HG03103 (cell line): Measurements from ENCODE around the gene SUV39H2.
"Not testable (repeated sequence)": the region's sequence is repeated elsewhere in the genome, so short reads cannot be mapped to it uniquely, and the experiment has no call there.

Experiments
- ATAC-seq: cut with Tn5 transposase; IDR thresholded peaks from one replicate; pipeline ENCODE4 v1.9.1; 2021; ENCODE audit warnings: low read depth; ENCODE audit not compliant: unreplicated experiment

Gene SUV39H2

DNA sequence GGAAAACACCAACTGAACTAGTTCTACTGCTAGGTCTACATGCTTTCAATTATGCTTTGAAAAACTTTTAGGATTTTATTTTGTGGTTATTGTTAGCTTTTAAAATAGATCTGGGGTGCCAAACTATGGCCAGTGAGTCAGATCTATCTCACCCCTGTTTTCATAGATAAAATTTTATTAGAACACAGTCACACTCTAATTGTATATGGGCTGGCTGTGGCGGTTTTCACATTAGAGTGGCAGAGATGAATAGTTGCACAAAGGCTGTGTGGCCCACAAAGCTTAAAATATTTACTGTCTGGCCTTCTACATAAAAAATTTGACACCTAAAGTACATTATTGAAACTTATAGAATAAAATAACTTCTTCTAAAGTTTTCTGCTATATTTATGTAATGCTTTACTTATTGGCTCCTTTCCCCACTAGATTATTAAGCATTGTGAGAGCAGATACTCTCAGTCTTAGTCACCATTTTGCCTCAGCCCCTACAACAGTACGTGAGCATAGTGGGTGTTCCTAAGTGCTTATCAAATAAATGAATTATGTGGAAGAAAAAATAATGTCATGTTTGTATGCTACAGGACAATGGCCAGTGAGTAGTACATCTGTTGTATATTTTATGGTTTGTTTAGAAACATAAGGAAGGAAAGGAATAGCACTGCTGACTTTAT, 5.4 kb upstream of the SUV39H2 start:
- peak; percentile 42 for ATAC-seq

DNA sequence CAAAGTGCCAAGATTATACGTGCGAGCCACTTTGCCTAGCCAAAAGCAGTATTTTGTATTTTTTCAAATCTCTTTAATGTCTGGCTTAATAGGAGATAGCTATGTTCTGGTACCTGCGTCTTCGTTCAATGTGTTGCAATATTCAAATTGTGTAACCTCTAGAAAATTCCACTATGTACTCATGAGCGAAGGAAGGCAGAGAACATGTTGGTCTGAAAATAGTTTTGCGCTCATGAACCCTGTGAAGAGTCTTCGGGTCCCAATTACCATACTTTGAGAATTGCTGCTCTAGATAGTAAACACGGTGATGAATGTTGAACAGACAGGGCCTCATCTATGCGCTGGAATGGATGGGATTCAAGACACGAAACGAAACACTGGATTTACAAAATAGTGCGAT, 2.7 kb upstream of the SUV39H2 start:
- ATAC-seq, result no peak

DNA sequence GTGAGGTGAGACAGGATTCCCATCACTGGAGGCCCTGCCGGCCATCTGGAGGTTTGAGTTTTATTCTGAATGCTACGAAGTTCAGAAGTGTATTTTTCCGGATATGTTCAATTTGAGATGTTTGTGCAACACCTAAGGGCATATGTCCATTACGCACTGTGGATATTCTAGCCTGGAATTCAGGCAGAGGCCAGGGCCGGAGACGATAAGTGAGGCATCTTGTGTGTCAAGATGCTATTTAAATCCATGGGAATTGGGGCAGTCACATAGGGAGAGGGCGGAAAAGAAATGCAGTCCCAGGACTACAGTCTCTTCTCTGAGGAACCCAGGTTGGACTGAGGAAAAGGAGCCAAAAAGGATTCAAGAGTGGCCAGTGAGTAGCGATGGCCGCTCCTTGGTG, 1.9 kb upstream of the SUV39H2 start:
- no peak for ATAC-seq

DNA sequence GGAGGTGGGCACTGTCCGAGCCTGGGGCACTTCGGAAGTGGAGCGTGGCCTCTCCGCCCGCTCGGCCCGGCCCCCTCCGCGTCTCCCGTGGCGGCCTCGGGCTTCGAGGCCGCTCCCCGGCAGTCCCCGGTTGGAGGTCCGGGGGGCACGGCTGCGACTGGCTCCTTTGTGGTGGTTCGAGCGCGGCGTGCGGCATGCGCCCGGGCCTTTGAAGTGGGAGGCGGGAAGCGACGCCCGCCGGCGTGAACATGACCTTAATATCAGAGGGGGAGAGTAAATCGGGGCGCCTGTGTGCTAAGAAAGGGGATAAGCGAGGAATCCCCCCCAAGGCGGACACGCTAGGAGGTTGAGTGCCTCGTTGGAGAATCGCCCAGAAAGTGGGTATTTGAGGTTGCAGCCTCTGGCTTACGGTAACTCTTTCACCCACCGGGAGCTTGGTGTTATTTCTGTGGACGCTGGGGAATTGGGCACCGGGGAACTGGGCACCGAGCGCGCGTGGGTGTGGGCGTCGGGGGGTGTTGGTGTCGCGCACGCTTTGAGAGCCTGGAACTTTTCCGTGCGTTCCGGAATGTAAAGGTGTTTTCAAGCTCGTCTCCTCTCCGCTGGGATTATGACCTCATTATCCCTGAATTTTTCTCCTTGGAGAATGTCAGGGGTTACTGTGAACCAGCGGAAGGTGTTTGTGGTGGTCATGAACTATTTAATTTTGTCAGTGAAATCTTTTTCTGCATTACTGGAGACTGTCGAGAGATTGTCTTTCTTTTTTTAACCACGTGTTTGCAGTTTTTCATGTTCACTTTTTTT, 660 bp downstream of the SUV39H2 start:
- peak; percentile 10 for ATAC-seq

DNA sequence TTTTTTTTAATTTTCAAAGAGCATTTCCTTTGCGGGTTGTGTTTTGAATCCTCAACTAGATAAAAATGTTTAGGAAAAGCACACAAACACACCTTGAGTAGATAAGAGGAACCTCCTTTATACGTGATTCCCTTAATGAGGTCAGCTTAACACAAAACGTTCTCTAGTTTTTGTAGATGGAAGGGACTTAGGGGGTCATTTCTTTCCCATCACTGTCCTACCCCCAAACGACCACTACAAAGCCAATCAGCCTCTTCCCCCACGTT, 1.2 kb downstream of the SUV39H2 start:
- no peak for ATAC-seq

DNA sequence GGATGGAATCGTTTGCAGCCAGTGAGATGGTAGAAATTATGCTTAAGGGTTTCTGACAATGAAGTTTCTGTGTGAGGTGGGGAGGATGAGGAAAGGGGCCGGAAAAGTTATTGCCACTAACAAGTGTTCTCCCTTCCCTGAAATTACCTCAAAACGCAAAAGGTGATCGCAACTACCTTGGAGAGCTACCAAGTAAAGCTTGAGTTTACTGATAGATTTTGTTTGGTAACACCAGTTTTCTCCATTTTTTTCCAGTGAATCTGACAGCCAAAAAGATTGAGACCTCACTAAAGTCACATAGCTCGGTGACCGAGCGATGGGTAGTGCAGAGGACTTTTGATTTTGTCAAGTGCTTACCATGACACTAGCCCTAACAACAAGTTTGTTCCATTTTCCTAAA, 1.6 kb downstream of the SUV39H2 start:
- ATAC-seq, result no peak

DNA sequence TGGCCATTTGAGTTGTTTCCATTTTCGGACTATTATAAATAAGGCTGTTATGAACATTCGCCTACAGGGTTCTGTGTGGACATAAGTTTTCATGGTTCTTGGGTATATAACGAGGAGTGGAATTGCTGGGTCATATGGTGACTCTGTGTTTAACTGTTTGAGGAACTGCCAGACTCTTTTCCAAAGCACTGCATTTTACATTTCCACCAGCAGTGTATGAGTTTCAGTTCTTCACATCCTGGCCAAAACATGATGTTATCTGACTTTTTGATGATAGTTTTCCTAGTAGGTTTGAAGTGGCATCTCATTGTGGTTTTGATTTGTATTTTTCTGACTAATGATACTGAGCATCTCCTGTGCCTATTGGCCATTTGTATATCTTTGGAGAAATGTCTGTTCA, 5.4 kb downstream of the SUV39H2 start:
- ATAC-seq, result no peak

DNA sequence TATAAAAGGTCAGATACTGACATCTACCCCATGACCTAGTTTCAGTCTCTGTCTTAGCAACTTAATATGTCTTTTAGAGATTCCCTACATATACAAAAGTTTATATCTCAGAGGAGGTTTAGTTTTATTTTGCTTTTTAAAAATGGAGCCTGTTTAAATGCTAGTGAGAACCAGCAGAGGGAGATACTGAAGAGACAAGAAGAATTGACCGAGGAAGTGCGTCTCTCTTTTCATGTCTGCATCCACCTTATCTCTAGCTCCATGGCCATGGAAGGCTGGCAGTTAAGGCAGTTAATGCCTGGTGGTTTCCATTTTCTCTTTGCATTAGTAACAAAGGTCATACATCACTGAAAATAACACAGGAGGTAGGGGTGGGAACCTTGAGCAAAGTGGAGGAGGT, 10.7 kb downstream of the SUV39H2 start:
- no peak for ATAC-seq

DNA sequence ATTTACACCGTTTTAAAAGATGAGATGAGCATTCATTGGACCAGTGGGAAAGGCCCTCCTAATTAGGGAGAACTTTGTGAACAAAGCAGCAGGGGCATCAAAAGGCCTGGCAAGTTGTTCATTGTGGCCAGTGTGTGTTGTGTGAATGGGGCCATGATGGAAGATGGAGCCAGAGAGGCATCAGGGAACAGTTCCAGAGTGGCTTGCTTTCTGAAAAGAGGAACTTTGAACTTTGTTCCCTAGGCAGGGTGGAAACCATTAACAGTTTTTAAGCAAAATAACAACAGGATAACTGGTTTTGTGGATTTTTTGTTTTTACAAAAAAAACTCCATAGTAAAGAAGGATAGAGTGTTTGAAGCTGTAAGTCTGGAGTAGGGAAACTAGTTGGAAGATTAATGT, 12.5 kb downstream of the SUV39H2 start:
- no peak for ATAC-seq

DNA sequence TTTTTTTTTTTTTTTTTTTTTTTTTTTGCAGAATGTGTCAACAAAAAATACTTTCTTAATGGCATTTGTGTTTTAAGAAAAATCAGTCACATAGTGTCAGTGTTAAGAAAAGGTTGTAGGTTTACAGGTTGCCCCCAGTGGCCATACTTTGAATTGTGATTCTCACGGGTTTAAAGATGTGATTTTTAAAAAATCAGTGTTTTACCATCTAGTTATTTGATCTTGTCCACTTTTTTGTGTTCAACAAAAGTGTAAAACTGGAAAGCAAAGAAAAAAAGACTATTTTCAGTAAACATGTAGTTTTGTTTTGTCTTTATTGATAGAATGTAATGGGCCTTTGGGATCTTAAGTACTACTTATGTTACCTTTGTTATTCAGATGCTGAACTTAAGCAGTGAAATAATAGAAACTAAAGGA, 25.7 kb downstream of the SUV39H2 start:
- no peak for ATAC-seq

DNA sequence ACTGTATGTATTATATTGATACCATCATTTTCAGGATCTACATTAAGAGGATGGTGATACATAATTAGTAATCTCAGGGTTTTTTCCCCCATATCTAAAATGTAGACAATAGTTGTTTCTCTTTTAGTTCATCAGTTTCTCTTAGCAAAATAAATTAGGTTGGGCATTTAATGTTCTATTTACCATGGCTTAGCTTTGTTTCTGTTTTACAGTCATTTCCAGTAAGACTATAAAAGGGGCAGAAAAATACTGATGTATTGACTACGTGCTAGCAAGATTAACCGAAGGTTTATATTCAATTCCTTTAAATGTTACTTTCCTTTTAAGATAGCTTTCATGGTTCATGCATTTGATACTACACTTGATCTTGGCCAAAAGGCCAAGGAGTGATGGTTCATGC, 26.2 kb downstream of the SUV39H2 start:
- no peak for ATAC-seq

DNA sequence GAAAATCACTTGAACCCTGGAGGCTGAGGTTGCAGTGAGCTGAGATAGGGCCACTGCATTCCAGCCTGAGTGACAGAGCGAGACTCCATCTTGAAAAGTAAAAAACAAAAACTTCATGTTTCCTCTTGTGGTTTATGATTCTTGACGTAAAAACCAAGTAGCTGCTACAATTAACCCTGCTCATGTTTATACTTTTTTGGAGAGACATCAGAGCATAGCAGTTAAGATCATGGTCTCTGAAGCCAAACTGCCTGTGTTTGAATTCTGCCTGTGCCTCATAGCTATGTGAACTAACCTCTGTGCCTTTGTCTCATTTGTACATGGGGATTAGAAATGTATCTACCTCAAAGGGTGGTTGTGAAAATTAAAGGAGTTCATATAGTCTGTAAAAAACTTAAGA, 27.2 kb downstream of the SUV39H2 start:
- no peak for ATAC-seq

DNA sequence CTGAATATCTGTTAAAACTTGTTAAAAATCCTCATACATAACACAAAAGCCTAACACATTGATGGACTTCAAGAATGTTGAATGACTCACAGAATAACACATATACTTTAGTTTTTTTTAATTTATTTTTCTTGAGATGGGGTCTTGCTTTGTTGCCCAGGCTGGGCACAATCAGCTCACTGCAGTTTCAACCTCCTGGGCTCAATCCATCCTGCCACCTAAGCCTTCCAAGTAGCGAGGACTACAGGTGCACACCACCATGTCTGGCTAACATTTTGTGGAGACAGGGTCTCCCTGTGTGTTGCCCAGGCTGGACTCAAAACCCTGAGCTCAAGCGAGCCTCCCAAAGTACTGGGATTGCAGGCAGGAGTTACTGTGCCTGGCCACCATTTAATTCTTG, 28.1 kb downstream of the SUV39H2 start:
- ATAC-seq, result no peak

DNA sequence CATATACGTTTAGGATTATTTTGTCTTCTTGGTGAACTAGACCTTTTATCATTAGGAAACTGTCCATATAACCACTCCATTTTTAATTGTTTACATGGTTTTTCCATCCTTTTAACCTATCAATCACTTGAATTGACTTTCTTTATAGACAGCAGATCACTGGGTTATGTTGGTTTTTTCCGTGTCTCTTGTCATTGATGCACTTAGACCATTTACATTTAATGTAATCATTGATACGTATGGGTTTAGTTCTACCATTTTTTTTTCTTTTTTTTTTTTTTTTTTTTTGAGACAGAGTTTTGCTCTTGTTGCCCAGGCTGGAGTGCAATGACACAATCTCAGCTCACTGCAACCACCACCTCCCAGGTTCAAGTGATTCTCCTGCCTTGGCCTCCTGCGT, 28.9 kb downstream of the SUV39H2 start:
- not testable (repeated sequence) for ATAC-seq

DNA sequence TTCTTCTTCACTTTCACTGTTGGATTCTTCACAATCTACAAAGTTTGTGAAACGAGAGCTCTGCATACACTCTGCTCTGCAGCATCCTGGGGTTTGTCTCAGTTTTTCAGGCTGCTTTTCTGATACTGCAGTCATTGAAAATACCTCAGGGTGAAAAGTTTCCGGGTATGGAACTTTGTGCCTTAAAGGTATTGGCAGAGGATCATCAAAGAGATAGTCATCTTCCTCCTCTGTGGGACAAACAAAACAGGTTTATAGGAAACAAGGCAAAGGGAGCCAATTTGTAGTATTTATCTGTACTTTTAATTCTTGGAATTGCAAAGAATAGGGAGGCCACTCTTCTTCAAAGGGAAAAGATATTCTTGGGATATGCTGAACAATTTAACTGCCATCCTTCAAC, 30.4 kb downstream of the SUV39H2 start:
- ATAC-seq, result no peak

DNA sequence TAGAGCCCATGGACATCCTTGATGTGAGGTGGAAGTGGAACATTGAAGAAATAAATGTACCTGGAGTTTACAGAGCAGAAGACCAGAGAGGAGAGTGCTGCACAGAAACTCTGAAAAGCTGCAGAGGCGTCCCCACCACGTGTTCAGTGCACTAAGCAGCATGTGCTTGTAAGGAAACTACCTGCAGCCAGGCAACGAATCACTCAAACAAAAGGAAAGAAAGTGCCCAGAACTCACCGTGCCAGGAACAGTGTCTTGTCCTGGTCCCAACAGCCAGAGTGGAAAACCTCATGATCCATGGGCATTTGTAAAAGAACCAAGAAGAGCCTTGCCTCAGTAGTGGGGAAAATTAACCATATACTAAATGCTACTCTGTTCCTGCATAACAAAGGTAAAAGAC, 32.3 kb downstream of the SUV39H2 start:
- ATAC-seq, result no peak

DNA sequence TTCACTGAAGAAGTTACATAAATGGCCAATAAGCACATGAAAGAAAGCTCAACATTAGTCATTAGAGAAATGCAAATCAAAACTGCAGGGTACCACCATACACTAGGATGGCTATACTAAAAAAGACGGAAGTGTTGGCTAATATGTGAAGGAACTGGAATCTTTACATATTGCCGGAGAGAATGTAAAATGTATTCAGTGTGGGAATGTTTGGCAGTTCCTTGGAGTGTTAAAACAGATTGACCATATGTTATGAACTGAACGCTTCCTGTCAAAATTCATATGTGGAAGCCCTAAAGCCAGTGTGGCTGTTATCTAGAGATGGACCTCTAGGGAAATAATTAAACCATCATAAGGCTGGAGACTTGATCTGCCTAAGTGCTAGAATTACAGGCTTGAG, 33.1 kb downstream of the SUV39H2 start:
- ATAC-seq, result no peak

DNA sequence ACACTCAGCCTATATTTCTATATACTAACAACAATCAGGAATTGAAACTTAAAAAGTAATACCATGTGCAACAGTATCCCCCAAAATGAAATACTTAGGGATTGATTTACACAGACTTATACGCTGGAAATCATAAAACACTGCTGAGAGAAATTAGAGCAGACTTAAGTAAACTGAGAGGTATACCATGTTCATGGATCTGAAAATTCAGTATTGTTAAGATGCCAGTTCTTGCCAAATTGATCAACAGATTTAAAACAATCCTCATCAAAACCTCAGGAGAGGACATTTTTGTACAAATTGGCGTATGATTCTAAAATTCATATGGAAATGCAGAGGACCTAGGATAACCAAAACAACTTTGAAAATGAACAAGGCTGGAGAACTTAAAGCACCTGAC, 37.9 kb downstream of the SUV39H2 start:
- no peak for ATAC-seq

DNA sequence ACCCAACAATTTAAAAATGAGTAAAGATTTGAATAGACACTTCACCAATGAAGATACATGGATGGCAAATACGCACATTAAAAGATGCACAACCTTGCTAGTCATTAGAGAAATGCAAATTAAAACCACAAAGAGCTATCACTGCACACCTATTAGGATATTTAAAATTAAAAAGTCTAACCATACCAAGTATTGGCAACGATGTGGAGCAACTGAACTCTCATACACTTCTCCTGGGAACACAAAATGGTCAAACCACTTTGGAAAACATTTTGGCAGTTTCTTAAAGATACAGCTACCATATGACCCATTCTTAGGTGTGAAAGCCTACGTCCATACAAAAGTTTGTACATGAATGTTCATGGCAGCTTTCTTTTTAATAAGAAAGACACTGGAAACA, 39.2 kb downstream of the SUV39H2 start:
- no peak for ATAC-seq

DNA sequence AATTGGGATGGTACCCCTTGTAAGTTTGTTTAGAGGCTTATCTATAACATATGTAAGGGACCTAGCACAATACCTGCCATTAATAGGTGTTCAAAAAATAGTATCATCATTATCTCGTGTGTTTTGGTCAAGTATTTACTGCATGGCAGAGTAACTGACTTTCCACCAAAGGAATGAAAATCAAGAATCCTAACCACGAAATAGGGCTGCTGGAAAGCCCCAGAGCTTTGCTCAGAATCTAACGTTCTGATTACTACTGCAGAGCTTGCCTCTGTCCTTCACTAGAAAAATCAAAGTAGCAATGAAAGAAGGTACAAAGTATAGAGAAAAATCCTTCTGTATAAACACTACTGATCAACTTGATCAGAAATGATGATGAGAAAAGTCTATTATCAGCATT, 40.3 kb downstream of the SUV39H2 start:
- ATAC-seq, result no peak

DNA sequence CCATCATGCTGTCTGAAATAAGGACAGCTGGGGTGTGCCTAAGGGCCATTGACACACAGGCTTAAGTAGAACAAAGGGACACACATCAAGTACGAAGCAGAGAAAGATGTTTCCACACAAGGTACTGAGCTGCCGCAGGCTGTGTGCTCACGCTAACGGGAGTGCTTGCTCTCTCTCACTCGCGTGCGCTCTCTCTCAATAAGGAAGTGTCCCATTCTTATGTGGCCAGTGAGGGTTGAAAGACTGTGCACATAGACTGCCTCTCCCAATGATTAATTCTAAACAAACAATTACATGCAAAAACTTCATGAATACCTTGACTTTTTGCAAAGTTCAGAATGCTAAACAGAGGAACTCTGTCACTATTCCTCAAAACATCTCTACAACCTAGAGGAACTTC, 45.3 kb downstream of the SUV39H2 start:
- no peak for ATAC-seq

DNA sequence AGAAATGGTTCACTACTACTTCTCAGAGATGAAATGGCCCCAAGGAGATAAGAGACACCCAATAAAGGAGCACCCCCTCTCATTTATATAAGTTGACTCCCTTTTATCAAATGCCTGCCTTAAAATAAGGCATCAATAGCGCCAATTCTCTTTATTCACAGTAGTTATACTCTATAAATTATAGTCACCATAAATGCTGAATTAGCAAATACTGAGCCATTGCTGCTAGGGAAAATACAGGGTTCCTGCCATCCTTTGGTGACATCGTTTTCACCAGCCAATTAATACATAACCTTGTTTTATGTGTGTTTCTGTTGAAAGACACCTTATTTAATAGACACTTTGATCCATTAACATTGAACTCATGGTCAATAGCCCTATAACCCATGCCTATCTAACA, 46.6 kb downstream of the SUV39H2 start:
- no peak for ATAC-seq

DNA sequence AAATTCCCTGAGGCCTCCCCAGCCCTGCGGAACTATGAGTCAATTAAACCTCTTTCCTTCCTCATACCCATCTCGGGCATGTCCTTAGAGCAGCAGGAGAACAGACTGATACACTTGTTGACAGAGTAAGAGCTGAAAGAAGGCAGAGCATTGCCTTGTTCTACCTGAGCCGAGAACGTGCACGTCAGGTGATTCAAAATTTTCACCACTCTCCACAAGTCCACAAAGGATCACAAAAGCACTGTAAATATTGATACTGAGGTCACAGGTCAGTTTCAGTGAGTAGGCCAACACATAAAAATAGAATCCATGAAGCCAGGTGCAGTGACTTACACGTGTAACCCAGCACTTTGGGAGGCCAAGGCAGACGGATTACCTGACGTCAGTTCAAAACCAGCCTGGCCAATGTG, 47.4 kb downstream of the SUV39H2 start:
- no peak for ATAC-seq
